Measurements from ENCODE around the gene LMOD2. TPM values are rescaled to one million over a fixed set of nuclear protein-coding genes. Genes with fewer than 3 reads are reported as not detected.

The LMOD2 gene
- total and polyA plus RNA-seq, 10 of the 15 experiments (the other 5 are each of a cell fraction or from before 2014, with no cell fraction given) = not detected

GRCh38 chr7:123662755-123663154 lies 7.1 kb downstream of the LMOD2 start (continued):
- TF ChIP-seq USF1 (IDR thresholded peaks at IDR 0.05; ENCODE audit: borderline replicate concordance, extremely low read length, insufficient read depth, low read depth, low read length) (no peak), PML (IDR thresholded peaks at IDR 0.05; ENCODE audit: low read length) (no peak), SRF (IDR thresholded peaks at IDR 0.05; ENCODE audit: low read depth in 2 of 2, low read length in 2 of 2) (no peak), PBX3 (IDR thresholded peaks at IDR 0.05; ENCODE audit: insufficient replicate concordance, low read depth, low read length) (no peak), TAF1 (IDR thresholded peaks at IDR 0.05; ENCODE audit: borderline replicate concordance, low read depth, low read length) (no peak), PAX5 (IDR thresholded peaks at IDR 0.05; ENCODE audit: borderline replicate concordance, low read depth, low read length) (no peak), ETV6 (conservative IDR thresholded peaks at IDR 0.05 in 1 of 2, IDR thresholded peaks at IDR 0.05 in 1 of 2; ENCODE audit: borderline replicate concordance in 1 of 2, low read depth in 1 of 2) (no peak), BACH1 (IDR thresholded peaks at IDR 0.05; ENCODE audit: borderline replicate concordance) (no peak), ZBTB40 (IDR thresholded peaks at IDR 0.05; ENCODE audit: borderline replicate concordance) (no peak)

Data from GM12878 (cell line).